ENCODE measurements around the gene NUDT22.

- TF ChIP-seq POLR2A (IDR thresholded peaks at IDR 0.05; ENCODE audit: low read depth) (no peak), CTCF (IDR thresholded peaks at IDR 0.05) (no peak)
Measured at GRCh38 chr11:64230985-64231365, 4.9 kb downstream of the NUDT22 start.
